Measurements from ENCODE around the gene USP14. TPM values are rescaled to one million over a fixed set of nuclear protein-coding genes. Genes with fewer than 3 reads are reported as not detected.

Gene USP14
- total and polyA plus RNA-seq, 2 experiments from 2014 or later: 82.4 to 83.5 TPM

- no peaks in the 10 kb centered on the region for H3K9me2 ChIP-seq (ENCODE audit: insufficient read depth)
- H3K4me1 ChIP-seq (ENCODE audit: insufficient read depth): peaks cover 17% of the 10 kb centered on the region
- H3K27me3 Mint-ChIP-seq (ENCODE audit: insufficient read depth, low read depth, poor library complexity): peaks cover 2% of the 10 kb centered on the region
- DNase-seq (ENCODE audit: low spot score) (no peak), ATAC-seq (no peak)
- H2AFZ ChIP-seq: no peak overlapping the region
- peaks cover 69% of the 10 kb centered on the region for H3K36me3 Mint-ChIP-seq (ENCODE audit: low read depth)
- H3K9me3 Mint-ChIP-seq: no peaks in the 10 kb centered on the region
- H4K20me1 ChIP-seq (replicated peaks; ENCODE audit: insufficient read depth): peaks cover 7% of the 10 kb centered on the region; the same call in 1 of the 2 replicates
- no peaks in the 10 kb centered on the region for H3K27me3 ChIP-seq (ENCODE audit: insufficient read depth)
- no peaks in the 10 kb centered on the region; the same call in 1 of the 2 replicates for H3K79me2 ChIP-seq (replicated peaks; ENCODE audit: insufficient read depth)
- H3F3A ChIP-seq (replicated peaks; ENCODE audit: low read depth): no peaks in the 10 kb centered on the region
- no peak overlapping the region for H3K4me3 ChIP-seq
- peaks cover 26% of the 10 kb centered on the region; the same call in 2 of the 3 replicates for H3K4me1 Mint-ChIP-seq
- no peak overlapping the region for H3K27ac ChIP-seq (ENCODE audit: low read depth)
- peak overlapping the region; percentile 82; the same call in 1 of the 2 replicates for H3K27ac Mint-ChIP-seq
- H3K36me3 ChIP-seq (ENCODE audit: insufficient read depth): peaks cover 48% of the 10 kb centered on the region
- H3K4me3 Mint-ChIP-seq: no peak overlapping the region
- peak in 1 of 2 experiments; percentile 31; a peak in 2 of 4 replicates for TF ChIP-seq CTCF (conservative IDR thresholded peaks at IDR 0.05; ENCODE audit: low read depth in 2 of 2)
- TF ChIP-seq POLR2AphosphoS5 (IDR thresholded peaks at IDR 0.05; ENCODE audit: low read depth): no peak
- no peak for TF ChIP-seq EZH2phosphoT487 (IDR thresholded peaks at IDR 0.05; ENCODE audit: unreplicated experiment)
- TF ChIP-seq STAT1 (IDR thresholded peaks at IDR 0.05; ENCODE audit: unreplicated experiment): no peak
- no peak for TF ChIP-seq ZNF462 (CRISPR knock-in tag; IDR thresholded peaks at IDR 0.05)
- TF ChIP-seq REST (IDR thresholded peaks at IDR 0.05; ENCODE audit: unreplicated experiment): no peak
- no peak for TF ChIP-seq JUNB (IDR thresholded peaks at IDR 0.05; ENCODE audit: unreplicated experiment)
- TF ChIP-seq ZNF114 (CRISPR knock-in tag; IDR thresholded peaks at IDR 0.05): no peak
- H3K4me2 ChIP-seq: no peak overlapping the region
Measured at GRCh38 chr18:212780-213179, 54.4 kb downstream of the USP14 start.

Measured in GM23338 (cell line).